Activated T-helper 2 cell treated with anti-CD3 and anti-CD28 coated beads, Interferon-gamma antibody, Interleukin-2, Interleukin-4, amounts not matched to agents 10 μg/mL and 5 μg/mL and 100 μg/mL, durations not matched to agents 14 hours and 24 hours and 36 hours (primary cell): ENCODE measurements around the gene DDX49. TPM values are rescaled to one million over a fixed set of nuclear protein-coding genes. Genes with fewer than 3 reads are reported as not detected.

ENCODE experiments used
- DNase-seq: peaks from one replicate; pipeline ENCODE4 v3.0.0; 2021; ENCODE audit warnings: low spot score
- H3K27ac Mint-ChIP-seq: one replicate; pipeline ENCODE4 v1.8.0; 2021; ENCODE audit warnings: mixed read lengths
- H3K27me3 Mint-ChIP-seq: one replicate; pipeline ENCODE4 v1.8.0; 2021; ENCODE audit warnings: low read depth, mixed read lengths
- H3K36me3 Mint-ChIP-seq: one replicate; pipeline ENCODE4 v1.8.0; 2021; ENCODE audit warnings: low read depth, mixed read lengths
- H3K4me1 Mint-ChIP-seq: one replicate; pipeline ENCODE4 v1.8.0; 2021; ENCODE audit warnings: low read depth, mixed read lengths
- H3K4me3 Mint-ChIP-seq: one replicate; pipeline ENCODE4 v1.8.0; 2021; ENCODE audit warnings: low read depth, mild to moderate bottlenecking, moderate library complexity, mixed read lengths
- H3K9me3 Mint-ChIP-seq: one replicate; pipeline ENCODE4 v1.8.0; 2021; ENCODE audit warnings: mixed read lengths
- intact Hi-C: fragments of 100-400 bp; cut with micrococcal nuclease; formaldehyde crosslinking; loops from one replicate; pipeline ENCODE4 v1.15.1; 2023
- total RNA-seq: library from RNA; stranded (reverse); gene quantifications from 2 replicates; pipeline ENCODE4 v1.2.3, GENCODE V29; 2022

DDX49 gene
- total RNA-seq, 1 donor from 2014 or later = 77.5 TPM

- Mint-ChIP-seq H3K27ac (no peak overlapping the region), H3K4me1 (no peaks in the 10 kb centered on the region), H3K36me3 (no peaks in the 10 kb centered on the region), H3K4me3 (no peak overlapping the region), H3K9me3 (no peaks in the 10 kb centered on the region), H3K27me3 (no peaks in the 10 kb centered on the region)
- intact Hi-C loops = no loop called here
- no peak for DNase-seq
Observed at GRCh38 chr19:18883526-18884304, 35.8 kb upstream of the DDX49 start.

DNA sequence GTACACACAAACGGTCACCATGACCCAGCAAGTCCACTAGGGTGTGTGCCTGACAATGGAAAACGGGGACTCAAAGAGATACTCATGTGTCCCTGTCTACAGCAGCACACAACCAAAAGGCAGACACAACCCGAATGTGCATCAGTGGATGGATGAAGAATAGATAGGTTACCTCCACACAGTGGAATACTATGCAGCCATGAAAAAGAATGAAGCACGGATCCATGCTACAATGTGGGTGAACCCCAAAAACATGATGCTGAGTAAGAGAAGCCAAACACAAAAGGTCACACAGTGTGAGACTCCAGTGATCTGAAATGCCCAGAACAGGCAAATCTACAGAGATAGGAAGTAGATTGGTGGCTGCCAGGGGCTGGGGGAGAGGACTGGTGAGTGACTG is 32.5 kb upstream of the DDX49 start:
- Mint-ChIP-seq H3K36me3 (no peaks in the 10 kb centered on the region), H3K9me3 (no peaks in the 10 kb centered on the region), H3K27me3 (peaks cover 3% of the 10 kb centered on the region), H3K4me3 (no peak overlapping the region), H3K4me1 (no peaks in the 10 kb centered on the region), H3K27ac (no peak overlapping the region)
- intact Hi-C loops = no loop called here
- no peak for DNase-seq

GRCh38 chr19:18889949-18890745 is 29.4 kb upstream of the DDX49 start:
- Mint-ChIP-seq H3K9me3 (no peaks in the 10 kb centered on the region), H3K4me3 (no peak overlapping the region), H3K4me1 (no peaks in the 10 kb centered on the region), H3K27ac (no peak overlapping the region), H3K27me3 (peaks cover 13% of the 10 kb centered on the region), H3K36me3 (no peaks in the 10 kb centered on the region)
- intact Hi-C loops = no loop called here
- DNase-seq = no peak

GRCh38 chr19:18893587-18894253 is 25.8 kb upstream of the DDX49 start:
- H3K9me3 Mint-ChIP-seq = no peaks in the 10 kb centered on the region
- H3K4me1 Mint-ChIP-seq = peaks cover 1% of the 10 kb centered on the region
- no peak overlapping the region for H3K4me3 Mint-ChIP-seq
- DNase-seq = no peak
- intact Hi-C loops = no loop called here
- H3K36me3 Mint-ChIP-seq = no peaks in the 10 kb centered on the region
- no peak overlapping the region for H3K27ac Mint-ChIP-seq
- H3K27me3 Mint-ChIP-seq = peaks cover 30% of the 10 kb centered on the region

- DNase-seq = no peak
- Mint-ChIP-seq H3K9me3 (no peaks in the 10 kb centered on the region), H3K4me3 (no peak overlapping the region), H3K36me3 (peaks cover under 1% of the 10 kb centered on the region), H3K4me1 (peaks cover 1% of the 10 kb centered on the region), H3K27me3 (peaks cover 30% of the 10 kb centered on the region), H3K27ac (no peak overlapping the region)
- intact Hi-C loops = no loop called here
Observed at GRCh38 chr19:18894254-18895037, 25.1 kb upstream of the DDX49 start.

- Mint-ChIP-seq H3K4me3 (no peak overlapping the region), H3K36me3 (peaks cover 3% of the 10 kb centered on the region), H3K9me3 (no peaks in the 10 kb centered on the region), H3K4me1 (peaks cover 1% of the 10 kb centered on the region), H3K27ac (no peak overlapping the region), H3K27me3 (peaks cover 28% of the 10 kb centered on the region)
- intact Hi-C loops = no loop called here
- no peak for DNase-seq
Observed at GRCh38 chr19:18895038-18895823, 24.3 kb upstream of the DDX49 start.

GRCh38 chr19:18895824-18896341 is 23.6 kb upstream of the DDX49 start, which contains the start of gene CERS1:
TSS of gene CERS1 (minus strand) at chr19:18896158. CDS start at chr19:18896072, 86 bp downstream.
- Mint-ChIP-seq H3K36me3 (peaks cover 7% of the 10 kb centered on the region), H3K4me1 (peaks cover 1% of the 10 kb centered on the region), H3K4me3 (peak within 1 kb of the TSS; percentile 65), H3K9me3 (no peaks in the 10 kb centered on the region), H3K27me3 (peaks cover 28% of the 10 kb centered on the region), H3K27ac (no peak within 1 kb of the TSS)
- intact Hi-C loops = no loop called here
- DNase-seq = no peak

GRCh38 chr19:18896421-18896841 is 23.1 kb upstream of the DDX49 start:
- H3K27me3 Mint-ChIP-seq = peaks cover 28% of the 10 kb centered on the region
- H3K4me1 Mint-ChIP-seq = peaks cover 1% of the 10 kb centered on the region
- intact Hi-C loops = no loop called here
- H3K27ac Mint-ChIP-seq = no peak overlapping the region
- no peaks in the 10 kb centered on the region for H3K9me3 Mint-ChIP-seq
- peak overlapping the region; percentile 65 for H3K4me3 Mint-ChIP-seq
- peaks cover 8% of the 10 kb centered on the region for H3K36me3 Mint-ChIP-seq
- DNase-seq = no peak

DNA sequence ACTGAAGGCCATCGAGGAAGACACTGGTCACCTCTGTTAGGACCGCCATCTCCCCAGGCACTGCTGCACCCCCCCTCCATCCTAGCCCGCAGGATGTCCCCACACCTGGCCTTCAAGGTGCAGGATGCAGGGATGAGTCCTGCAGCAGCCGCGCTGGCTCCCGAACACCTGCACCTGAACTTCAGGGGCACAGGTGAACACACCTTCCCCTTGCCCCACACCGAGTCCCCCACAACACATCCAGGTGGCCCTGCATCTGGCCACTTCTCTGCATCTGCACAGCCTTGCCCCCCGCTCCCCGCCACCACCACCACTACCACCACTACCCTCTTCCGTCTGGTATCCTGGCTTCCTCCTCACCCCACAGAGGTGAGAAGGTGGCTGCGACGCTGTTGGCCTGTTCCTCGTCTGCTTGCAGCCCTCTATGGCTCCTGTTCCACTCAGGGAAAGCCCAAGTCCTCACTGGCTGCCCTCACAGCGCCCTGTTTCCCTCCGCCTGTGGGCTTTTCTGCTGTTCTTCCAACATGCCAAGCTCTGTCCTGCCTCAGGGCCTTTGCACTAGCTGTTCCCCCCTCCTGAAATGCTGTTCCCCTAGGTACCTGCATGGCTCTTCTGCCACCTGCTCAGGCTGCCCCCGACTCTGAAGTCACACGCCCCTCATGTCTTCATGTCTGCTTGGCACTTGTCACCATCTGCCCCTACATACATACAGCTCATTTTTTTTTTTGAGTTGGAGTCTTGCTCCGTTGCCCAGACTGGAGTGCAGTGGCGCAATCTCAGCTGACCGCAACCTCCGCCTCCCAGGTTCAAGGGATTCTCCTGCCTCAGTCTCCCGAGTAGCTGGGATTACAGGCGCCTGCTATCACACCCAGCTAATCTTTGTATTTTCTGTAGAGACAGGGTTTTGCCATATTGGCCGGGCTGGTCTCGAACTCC is 22.2 kb upstream of the DDX49 start:
- Mint-ChIP-seq H3K4me3 (no peak overlapping the region), H3K36me3 (peaks cover 8% of the 10 kb centered on the region), H3K27me3 (peaks cover 28% of the 10 kb centered on the region), H3K9me3 (no peaks in the 10 kb centered on the region), H3K27ac (no peak overlapping the region), H3K4me1 (peaks cover 1% of the 10 kb centered on the region)
- intact Hi-C loops = no loop called here
- DNase-seq = no peak

DNA sequence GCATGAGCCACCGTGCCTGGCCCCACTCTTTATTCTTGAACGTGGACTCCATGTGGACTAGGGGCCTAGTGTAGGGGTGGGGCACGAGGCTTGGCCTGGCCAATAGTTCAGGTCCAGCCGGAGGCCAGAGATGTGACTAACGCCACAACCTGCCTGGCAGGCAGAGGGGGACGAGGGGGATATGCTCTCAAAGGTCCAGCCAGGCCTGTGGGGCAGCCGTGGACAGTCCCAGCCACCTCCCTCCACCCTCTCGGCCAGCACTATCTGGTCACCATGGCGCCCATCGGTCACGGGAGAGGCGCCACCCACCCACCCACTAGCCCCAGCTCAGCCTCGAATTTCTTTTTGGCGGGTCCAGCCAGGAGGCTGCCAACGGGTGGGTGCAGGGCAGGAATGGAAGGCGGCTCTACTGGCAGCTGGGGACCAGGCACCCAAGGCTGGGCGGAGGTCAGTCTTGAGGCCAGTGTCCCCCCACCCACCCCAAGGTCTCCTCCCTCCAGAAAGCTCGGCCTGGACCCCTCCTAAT is 21.4 kb upstream of the DDX49 start:
- Mint-ChIP-seq H3K27ac (no peak overlapping the region), H3K4me3 (no peak overlapping the region), H3K36me3 (peaks cover 11% of the 10 kb centered on the region), H3K9me3 (no peaks in the 10 kb centered on the region), H3K27me3 (peaks cover 28% of the 10 kb centered on the region), H3K4me1 (peaks cover 1% of the 10 kb centered on the region)
- intact Hi-C loops = no loop called here
- DNase-seq = no peak
